GM23338 (cell line): ENCODE results near the gene CDK14. TPM values are rescaled to one million over a fixed set of nuclear protein-coding genes. Genes with fewer than 3 reads are reported as not detected.

Experiments
- ATAC-seq: fragments of 200-7000 bp; cut with Tn5 transposase; 3 replicates; pipeline ENCODE4 v1.9.1; 2020
- DNase-seq: peaks from one replicate; pipeline ENCODE4 v3.0.0-alpha.2; 2015; ENCODE audit warnings: low spot score
- H2AFZ ChIP-seq: fragments of 200-600 bp; sonication (generic); 2 replicates; pipeline ENCODE4 v1.8.0; 2016; ENCODE audit warnings: antibody characterized with exemption, mild to moderate bottlenecking, moderate library complexity
- H3F3A ChIP-seq: fragments of 200-600 bp; sonication (generic); replicated peaks from 2 replicates; pipeline ENCODE4 v1.8.0; 2017; ENCODE audit warnings: antibody characterized with exemption, mixed run types, low read depth
- H3K27ac ChIP-seq: fragments of 200-600 bp; sonication (generic); 2 replicates; pipeline ENCODE4 v1.6.1; 2016; ENCODE audit warnings: low read depth
- H3K27me3 ChIP-seq: fragments of 200-600 bp; sonication (generic); 2 replicates; pipeline ENCODE4 v1.8.0; 2016; ENCODE audit warnings: mild to moderate bottlenecking, mixed run types, moderate library complexity; ENCODE audit not compliant: insufficient read depth
- H3K36me3 ChIP-seq: fragments of 200-600 bp; sonication (generic); 2 replicates; pipeline ENCODE4 v1.8.0; 2016; ENCODE audit warnings: mild to moderate bottlenecking; ENCODE audit not compliant: insufficient read depth
- H3K4me1 ChIP-seq: fragments of 200-600 bp; sonication (generic); 2 replicates; pipeline ENCODE4 v1.8.0; 2016; ENCODE audit warnings: mild to moderate bottlenecking, moderate library complexity; ENCODE audit not compliant: insufficient read depth
- H3K4me2 ChIP-seq: fragments of 200-600 bp; sonication (generic); 2 replicates; pipeline ENCODE4 v1.7.1; 2017; ENCODE audit warnings: mixed run types
- H3K4me3 ChIP-seq: fragments of 200-600 bp; sonication (generic); 2 replicates; pipeline ENCODE4 v1.6.1; 2016; ENCODE audit warnings: mixed run types
- H3K79me2 ChIP-seq: fragments of 200-600 bp; sonication (generic); replicated peaks from 2 replicates; pipeline ENCODE4 v1.8.0; 2017; ENCODE audit warnings: mild to moderate bottlenecking; ENCODE audit not compliant: insufficient read depth
- H3K9me2 ChIP-seq: fragments of 200-600 bp; sonication (generic); 2 replicates; pipeline ENCODE4 v1.8.0; 2017; ENCODE audit not compliant: insufficient read depth
- H4K20me1 ChIP-seq: fragments of 200-600 bp; sonication (generic); replicated peaks from 2 replicates; pipeline ENCODE4 v1.8.0; 2017; ENCODE audit warnings: mild to moderate bottlenecking; ENCODE audit not compliant: insufficient read depth
- H3K27ac Mint-ChIP-seq: 2 replicates; pipeline ENCODE4 v1.8.0; 2020; ENCODE audit warnings: inconsistent platforms, mild to moderate bottlenecking, moderate library complexity, mixed read lengths
- H3K27me3 Mint-ChIP-seq: 3 replicates; pipeline ENCODE4 v1.8.0; 2022; ENCODE audit warnings: low read depth, mild to moderate bottlenecking, moderate library complexity, mixed read lengths, inconsistent platforms; ENCODE audit not compliant: insufficient read depth, poor library complexity
- H3K36me3 Mint-ChIP-seq: 3 replicates; pipeline ENCODE4 v1.8.0; 2021; ENCODE audit warnings: low read depth, mild to moderate bottlenecking, inconsistent platforms, moderate library complexity, mixed read lengths
- H3K4me1 Mint-ChIP-seq: 3 replicates; pipeline ENCODE4 v1.8.0; 2020; ENCODE audit warnings: mild to moderate bottlenecking, inconsistent platforms, mixed read lengths
- H3K4me3 Mint-ChIP-seq: 3 replicates; pipeline ENCODE4 v1.8.0; 2021; ENCODE audit warnings: moderate library complexity, mild to moderate bottlenecking, inconsistent platforms, mixed read lengths
- H3K9me3 Mint-ChIP-seq: 3 replicates; pipeline ENCODE4 v1.8.0; 2020; ENCODE audit warnings: moderate library complexity, mild to moderate bottlenecking, inconsistent platforms, mixed read lengths
- CREB1 ChIP-seq: fragments of 250-450 bp; sonication (Bioruptor Pico); IDR thresholded peaks from 2 replicates; pipeline ENCODE4 v1.5.0; 2020; ENCODE audit warnings: low read depth, mild to moderate bottlenecking, moderate library complexity
- CTCF ChIP-seq, 2 experiments: fragments of 200-600 bp in 1 of 2; sonication (generic) in 1 of 2; conservative IDR thresholded peaks; 2 replicates each; pipeline versions ENCODE4 v1.5.1 to v1.6.1; 2016 to 2017; ENCODE audit warnings: antibody characterized with exemption in 2 of 2, low read depth in 2 of 2, mild to moderate bottlenecking in 2 of 2, moderate library complexity in 1 of 2
- EZH2 ChIP-seq: fragments of 200-600 bp; sonication (generic); IDR thresholded peaks from one replicate; pipeline ENCODE4 v1.8.0; 2017; ENCODE audit warnings: antibody characterized with exemption, mild to moderate bottlenecking, low read depth; ENCODE audit not compliant: unreplicated experiment
- EZH2phosphoT487 ChIP-seq: fragments of 200-600 bp; sonication (generic); IDR thresholded peaks from one replicate; pipeline ENCODE4 v1.8.1; 2018; ENCODE audit warnings: antibody characterized with exemption; ENCODE audit not compliant: unreplicated experiment
- JUNB ChIP-seq: IDR thresholded peaks from one replicate; pipeline ENCODE4 v1.6.1; 2016; ENCODE audit warnings: antibody characterized with exemption; ENCODE audit not compliant: unreplicated experiment
- NANOG ChIP-seq: IDR thresholded peaks from 2 replicates; pipeline ENCODE4 v1.6.1; 2016; ENCODE audit warnings: antibody characterized with exemption, borderline replicate concordance
- POLR2AphosphoS5 ChIP-seq: IDR thresholded peaks from 2 replicates; pipeline ENCODE4 v1.6.1; 2016; ENCODE audit warnings: antibody characterized with exemption, low read depth
- STAT1 ChIP-seq: IDR thresholded peaks from one replicate; pipeline ENCODE4 v1.6.1; 2016; ENCODE audit warnings: antibody characterized with exemption; ENCODE audit not compliant: unreplicated experiment
- ZNF114 ChIP-seq: fragments of 250-450 bp; sonication (Bioruptor Pico); IDR thresholded peaks from 2 replicates; pipeline ENCODE4 v1.5.0; 2020; ENCODE audit warnings: mild to moderate bottlenecking, moderate library complexity
- ZNF331 ChIP-seq: fragments of 250-450 bp; sonication (Bioruptor Pico); IDR thresholded peaks from 2 replicates; pipeline ENCODE4 v1.5.0; 2020; ENCODE audit warnings: low read depth, mild to moderate bottlenecking, moderate library complexity
- ZNF462 ChIP-seq: fragments of 250-450 bp; sonication (Bioruptor Pico); IDR thresholded peaks from 2 replicates; pipeline ENCODE4 v1.5.0; 2020; ENCODE audit warnings: mild to moderate bottlenecking, moderate library complexity
- polyA plus RNA-seq: library from polyadenylated mRNA; unstranded; fragments of >200 nt; fragmentation: Nextera tagmentation; extraction: Ambion mirVana; gene quantifications from 2 replicates; pipeline ENCODE4 v1.2.1, GENCODE V29; 2016
- total RNA-seq: library from RNA; depleted of rRNA; stranded (reverse); fragments of >200 nt; shearing (Covaris generic); gene quantifications from 2 replicates; pipeline ENCODE4 v1.2.3, GENCODE V29; 2014
- TF ChIP-seq, protein P1 (sequence below): IDR thresholded peaks from one replicate; pipeline ENCODE4 v1.6.1; 2018; ENCODE audit warnings: antibody characterized with exemption; ENCODE audit not compliant: unreplicated experiment
- TF ChIP-seq, protein P2 (sequence below): IDR thresholded peaks from 2 replicates; pipeline ENCODE4 v1.6.1; 2016; ENCODE audit warnings: antibody characterized with exemption

CDK14 gene
- total and polyA plus RNA-seq, 2 experiments from 2014 or later = 11.2 to 24.0 TPM

GRCh38 chr7:91165006-91165845 lies 569.1 kb downstream of the CDK14 start:
- no peaks in the 10 kb centered on the region for H3K79me2 ChIP-seq
- Mint-ChIP-seq H3K9me3 (no peaks in the 10 kb centered on the region), H3K4me3 (no peak overlapping the region), H3K27me3 (peaks cover 5% of the 10 kb centered on the region), H3K36me3 (no peaks in the 10 kb centered on the region), H3K27ac (no peak overlapping the region), H3K4me1 (peaks cover 9% of the 10 kb centered on the region; the same call in 2 of the 3 replicates)
- H2AFZ ChIP-seq = no peak overlapping the region
- H3K4me3 ChIP-seq = no peak overlapping the region
- H3K36me3 ChIP-seq = no peaks in the 10 kb centered on the region
- H3K9me2 ChIP-seq = no peaks in the 10 kb centered on the region
- peaks cover 13% of the 10 kb centered on the region for H3K4me1 ChIP-seq
- no peak for TF ChIP-seq CREB1
- no peak for TF ChIP-seq CTCF (conservative IDR thresholded peaks at IDR 0.05; ENCODE audit: low read depth in 2 of 2)
- no peak for TF ChIP-seq EZH2phosphoT487
- TF ChIP-seq STAT1 = no peak
- TF ChIP-seq ZNF331 (CRISPR knock-in tag) = no peak
- TF ChIP-seq JUNB = no peak
- TF ChIP-seq NANOG = no peak
- TF ChIP-seq, protein P1, sequence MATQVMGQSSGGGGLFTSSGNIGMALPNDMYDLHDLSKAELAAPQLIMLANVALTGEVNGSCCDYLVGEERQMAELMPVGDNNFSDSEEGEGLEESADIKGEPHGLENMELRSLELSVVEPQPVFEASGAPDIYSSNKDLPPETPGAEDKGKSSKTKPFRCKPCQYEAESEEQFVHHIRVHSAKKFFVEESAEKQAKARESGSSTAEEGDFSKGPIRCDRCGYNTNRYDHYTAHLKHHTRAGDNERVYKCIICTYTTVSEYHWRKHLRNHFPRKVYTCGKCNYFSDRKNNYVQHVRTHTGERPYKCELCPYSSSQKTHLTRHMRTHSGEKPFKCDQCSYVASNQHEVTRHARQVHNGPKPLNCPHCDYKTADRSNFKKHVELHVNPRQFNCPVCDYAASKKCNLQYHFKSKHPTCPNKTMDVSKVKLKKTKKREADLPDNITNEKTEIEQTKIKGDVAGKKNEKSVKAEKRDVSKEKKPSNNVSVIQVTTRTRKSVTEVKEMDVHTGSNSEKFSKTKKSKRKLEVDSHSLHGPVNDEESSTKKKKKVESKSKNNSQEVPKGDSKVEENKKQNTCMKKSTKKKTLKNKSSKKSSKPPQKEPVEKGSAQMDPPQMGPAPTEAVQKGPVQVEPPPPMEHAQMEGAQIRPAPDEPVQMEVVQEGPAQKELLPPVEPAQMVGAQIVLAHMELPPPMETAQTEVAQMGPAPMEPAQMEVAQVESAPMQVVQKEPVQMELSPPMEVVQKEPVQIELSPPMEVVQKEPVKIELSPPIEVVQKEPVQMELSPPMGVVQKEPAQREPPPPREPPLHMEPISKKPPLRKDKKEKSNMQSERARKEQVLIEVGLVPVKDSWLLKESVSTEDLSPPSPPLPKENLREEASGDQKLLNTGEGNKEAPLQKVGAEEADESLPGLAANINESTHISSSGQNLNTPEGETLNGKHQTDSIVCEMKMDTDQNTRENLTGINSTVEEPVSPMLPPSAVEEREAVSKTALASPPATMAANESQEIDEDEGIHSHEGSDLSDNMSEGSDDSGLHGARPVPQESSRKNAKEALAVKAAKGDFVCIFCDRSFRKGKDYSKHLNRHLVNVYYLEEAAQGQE = no peak
- no peak for TF ChIP-seq ZNF462
- TF ChIP-seq ZNF114 (CRISPR knock-in tag) = no peak
- TF ChIP-seq EZH2 = no peak
- TF ChIP-seq, protein P2, sequence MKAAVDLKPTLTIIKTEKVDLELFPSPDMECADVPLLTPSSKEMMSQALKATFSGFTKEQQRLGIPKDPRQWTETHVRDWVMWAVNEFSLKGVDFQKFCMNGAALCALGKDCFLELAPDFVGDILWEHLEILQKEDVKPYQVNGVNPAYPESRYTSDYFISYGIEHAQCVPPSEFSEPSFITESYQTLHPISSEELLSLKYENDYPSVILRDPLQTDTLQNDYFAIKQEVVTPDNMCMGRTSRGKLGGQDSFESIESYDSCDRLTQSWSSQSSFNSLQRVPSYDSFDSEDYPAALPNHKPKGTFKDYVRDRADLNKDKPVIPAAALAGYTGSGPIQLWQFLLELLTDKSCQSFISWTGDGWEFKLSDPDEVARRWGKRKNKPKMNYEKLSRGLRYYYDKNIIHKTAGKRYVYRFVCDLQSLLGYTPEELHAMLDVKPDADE = no peak
- no peak for TF ChIP-seq POLR2AphosphoS5
- H3K27me3 ChIP-seq = peaks cover 31% of the 10 kb centered on the region
- H4K20me1 ChIP-seq = peaks cover 11% of the 10 kb centered on the region; the same call in 1 of the 2 replicates
- DNase-seq (no peak), ATAC-seq (no peak)
- H3K27ac ChIP-seq = no peak overlapping the region
- H3F3A ChIP-seq = no peaks in the 10 kb centered on the region
- no peak overlapping the region for H3K4me2 ChIP-seq
